Gastroesophageal sphincter (tissue), 4 donors: ENCODE data around the gene ANK3. TPM values are rescaled to one million over a fixed set of nuclear protein-coding genes. Genes with fewer than 3 reads are reported as not detected.
A peak's percentile ranks its signal among the peaks of the same experiment; 100 is the strongest.

ENCODE experiments used
- ATAC-seq: fragments of 150-250 bp; one replicate; pipeline ENCODE4 v1.9.1; 2016; ENCODE audit warnings: mild to moderate bottlenecking, moderate library complexity
- H3K27ac ChIP-seq, 4 donors: fragments of 200-600 bp; sonication (generic) in 3 of 4; 1 replicate in 3 of 4; 2 replicates in 1 of 4; pipeline ENCODE4 v1.5.1; 2016 to 2019
- H3K27me3 ChIP-seq: fragments of 200-600 bp; sonication (generic); one replicate; pipeline ENCODE4 v1.5.1; 2019
- H3K36me3 ChIP-seq, 2 donors: fragments of 200-600 bp; sonication (generic); one replicate each; pipeline ENCODE4 v1.5.1; 2019; ENCODE audit warnings: control low read depth in 1 of 2
- H3K4me1 ChIP-seq, 3 donors: fragments of 200-600 bp; sonication (generic); 1 replicate in 2 of 3; 2 replicates in 1 of 3; pipeline ENCODE4 v1.5.1; 2016 to 2019; ENCODE audit warnings: control low read depth in 2 of 3
- H3K4me3 ChIP-seq, 2 donors: fragments of 200-600 bp; sonication (generic); one replicate each; pipeline ENCODE4 v1.5.1; 2019; ENCODE audit warnings: mild to moderate bottlenecking in 1 of 2, moderate library complexity in 1 of 2
- H3K9me3 ChIP-seq, 3 donors: fragments of 200-600 bp; sonication (generic); one replicate each; pipeline ENCODE4 v1.5.1; 2017 to 2019; ENCODE audit warnings: control low read depth in 2 of 3
- CTCF ChIP-seq, 4 experiments: fragments of 200-600 bp in 2 of 4; fragments of 450-650 bp in 2 of 4; sonication (generic) in 1 of 4; IDR thresholded peaks; one replicate each; pipeline ENCODE4 v1.5.1; 2017 to 2019; ENCODE audit warnings: antibody characterized with exemption in 4 of 4, mild to moderate bottlenecking in 2 of 4, moderate library complexity in 2 of 4
- EP300 ChIP-seq: sonication (generic); formaldehyde crosslinking; IDR thresholded peaks from one replicate; pipeline ENCODE4 v1.6.1; 2017; ENCODE audit warnings: antibody characterized with exemption, mild to moderate bottlenecking
- POLR2A ChIP-seq, 2 donors: fragments of 450-650 bp; IDR thresholded peaks; one replicate each; pipeline ENCODE4 v1.6.1; 2017; ENCODE audit warnings: antibody characterized with exemption in 2 of 2, mild to moderate bottlenecking in 2 of 2, moderate library complexity in 1 of 2
- POLR2AphosphoS5 ChIP-seq: sonication (generic); formaldehyde crosslinking; IDR thresholded peaks from one replicate; pipeline ENCODE4 v1.6.1; 2017; ENCODE audit warnings: antibody characterized with exemption
- whole genome bisulfite sequencing, 2 donors: methylation state at CpG; one replicate each; pipeline ENCODE4 v1.1.5; 2018; ENCODE audit warnings: low coverage in 1 of 2; 5-methylcytosine and 5-hydroxymethylcytosine counted together
- total RNA-seq, 4 donors: library from RNA; depleted of rRNA; stranded (reverse); fragments of >200 nt; gene quantifications; one replicate each; pipeline ENCODE4 v1.1.0, GENCODE V29; 2016

Gene ANK3
- total RNA-seq, 4 donors from 2014 or later = 21.1 to 61.5 (median 38.9) TPM

- H3K4me1 ChIP-seq = no peaks in the 10 kb centered on the region
- H3K27me3 ChIP-seq = no peaks in the 10 kb centered on the region
- no peak overlapping the region for H3K4me3 ChIP-seq
- 47 to 49% methylated on average over 3 to 4 of the region's 4 CpGs for WGBS, 2 donors
- no peak for ATAC-seq
- peak in 1 of 4 experiments; percentile 3 for TF ChIP-seq CTCF (IDR thresholded peaks at IDR 0.05)
- no peak for TF ChIP-seq EP300
- H3K27ac ChIP-seq = no peak overlapping the region
- no peaks in the 10 kb centered on the region for H3K9me3 ChIP-seq
- H3K36me3 ChIP-seq = no peaks in the 10 kb centered on the region
Measured at GRCh38 chr10:60098677-60099601, 290.7 kb downstream of the ANK3 start.

- Histone ChIP-seq H3K27me3 (no peaks in the 10 kb centered on the region), H3K9me3 (no peaks in the 10 kb centered on the region), H3K27ac (no peak overlapping the region), H3K4me1 (no peaks in the 10 kb centered on the region), H3K4me3 (no peak overlapping the region), H3K36me3 (no peaks in the 10 kb centered on the region)
- TF ChIP-seq POLR2AphosphoS5 (no peak), CTCF (IDR thresholded peaks at IDR 0.05) (no peak), POLR2A (IDR thresholded peaks at IDR 0.05) (no peak), EP300 (no peak)
- no peak for ATAC-seq
- WGBS, 2 donors = 67 to 75% methylated on average over 5 of the region's 5 CpGs
Measured at GRCh38 chr10:60096761-60097513, 292.7 kb downstream of the ANK3 start.

- no peaks in the 10 kb centered on the region for H3K27me3 ChIP-seq
- TF ChIP-seq CTCF (IDR thresholded peaks at IDR 0.05) = no peak
- no peak for TF ChIP-seq EP300
- no peak for TF ChIP-seq POLR2A (IDR thresholded peaks at IDR 0.05)
- no peak for TF ChIP-seq POLR2AphosphoS5
- no peak for ATAC-seq
- H3K4me1 ChIP-seq = no peaks in the 10 kb centered on the region
- H3K27ac ChIP-seq = no peak overlapping the region
- no peak overlapping the region for H3K4me3 ChIP-seq
- H3K36me3 ChIP-seq = no peaks in the 10 kb centered on the region
- 82 to 86% methylated on average over 3 of the region's 3 CpGs for WGBS, 2 donors
- H3K9me3 ChIP-seq = no peaks in the 10 kb centered on the region
Measured at GRCh38 chr10:60093317-60093716, 296.4 kb downstream of the ANK3 start.

- no peaks in the 10 kb centered on the region for H3K27me3 ChIP-seq
- 63 to 65% methylated on average over 2 of the region's 2 CpGs for whole genome bisulfite sequencing, 2 donors
- no peak overlapping the region for H3K4me3 ChIP-seq
Measured at GRCh38 chr10:60086862-60087261, 302.8 kb downstream of the ANK3 start.

More at GRCh38 chr10:60086862-60087261, 302.8 kb downstream of the ANK3 start:
- ATAC-seq = no peak
- Histone ChIP-seq H3K9me3 (no peaks in the 10 kb centered on the region), H3K27ac (no peak overlapping the region), H3K4me1 (no peaks in the 10 kb centered on the region), H3K36me3 (no peaks in the 10 kb centered on the region)
- no peak for TF ChIP-seq POLR2A (IDR thresholded peaks at IDR 0.05)
- no peak for TF ChIP-seq CTCF (IDR thresholded peaks at IDR 0.05)
- no peak for TF ChIP-seq EP300
- no peak for TF ChIP-seq POLR2AphosphoS5
